ENCODE results near the gene LAMA2. TPM values are rescaled to one million over a fixed set of nuclear protein-coding genes. Genes with fewer than 3 reads are reported as not detected.

LAMA2 gene
- total RNA-seq, 1 donor = 40.2 TPM

- TF ChIP-seq, protein P1, sequence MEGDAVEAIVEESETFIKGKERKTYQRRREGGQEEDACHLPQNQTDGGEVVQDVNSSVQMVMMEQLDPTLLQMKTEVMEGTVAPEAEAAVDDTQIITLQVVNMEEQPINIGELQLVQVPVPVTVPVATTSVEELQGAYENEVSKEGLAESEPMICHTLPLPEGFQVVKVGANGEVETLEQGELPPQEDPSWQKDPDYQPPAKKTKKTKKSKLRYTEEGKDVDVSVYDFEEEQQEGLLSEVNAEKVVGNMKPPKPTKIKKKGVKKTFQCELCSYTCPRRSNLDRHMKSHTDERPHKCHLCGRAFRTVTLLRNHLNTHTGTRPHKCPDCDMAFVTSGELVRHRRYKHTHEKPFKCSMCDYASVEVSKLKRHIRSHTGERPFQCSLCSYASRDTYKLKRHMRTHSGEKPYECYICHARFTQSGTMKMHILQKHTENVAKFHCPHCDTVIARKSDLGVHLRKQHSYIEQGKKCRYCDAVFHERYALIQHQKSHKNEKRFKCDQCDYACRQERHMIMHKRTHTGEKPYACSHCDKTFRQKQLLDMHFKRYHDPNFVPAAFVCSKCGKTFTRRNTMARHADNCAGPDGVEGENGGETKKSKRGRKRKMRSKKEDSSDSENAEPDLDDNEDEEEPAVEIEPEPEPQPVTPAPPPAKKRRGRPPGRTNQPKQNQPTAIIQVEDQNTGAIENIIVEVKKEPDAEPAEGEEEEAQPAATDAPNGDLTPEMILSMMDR (IDR thresholded peaks at IDR 0.05; ENCODE audit: insufficient read depth, low read depth, low read length) = no peak
- H3K4me3 ChIP-seq (ENCODE audit: low read depth, low read length) = no peak overlapping the region
- no peak for DNase-seq (ENCODE audit: low read depth)
Observed at GRCh38 chr6:129434091-129434490, 551.2 kb downstream of the LAMA2 start.

DNA sequence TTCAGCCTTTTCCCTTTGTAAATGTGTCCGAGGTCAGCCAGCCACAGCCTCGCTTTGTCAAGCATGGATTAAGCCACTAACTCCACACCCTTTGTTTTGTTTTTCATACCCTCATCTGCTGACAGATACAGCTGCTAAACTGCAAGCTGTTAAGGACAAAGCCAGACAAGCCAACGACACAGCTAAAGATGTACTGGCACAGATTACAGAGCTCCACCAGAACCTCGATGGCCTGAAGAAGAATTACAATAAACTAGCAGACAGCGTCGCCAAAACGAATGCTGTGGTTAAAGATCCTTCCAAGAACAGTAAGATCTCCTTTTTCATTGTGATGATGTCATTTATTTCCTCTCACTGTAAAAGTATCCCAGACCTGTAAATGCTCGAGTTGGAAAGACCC is 557.8 kb downstream of the LAMA2 start:
- H3K4me3 ChIP-seq (ENCODE audit: low read depth, low read length) = no peak overlapping the region
- TF ChIP-seq, protein P1 (IDR thresholded peaks at IDR 0.05; ENCODE audit: insufficient read depth, low read depth, low read length) = no peak
- DNase-seq (ENCODE audit: low read depth) = no peak

GRCh38 chr6:129444683-129445082 is 561.7 kb downstream of the LAMA2 start:
- H3K4me3 ChIP-seq (ENCODE audit: low read depth, low read length) = no peak overlapping the region
- TF ChIP-seq, protein P1 (IDR thresholded peaks at IDR 0.05; ENCODE audit: insufficient read depth, low read depth, low read length) = no peak
- no peak for DNase-seq (ENCODE audit: low read depth)

- H3K4me3 ChIP-seq (ENCODE audit: low read depth, low read length) = no peak overlapping the region
- TF ChIP-seq, protein P1 (IDR thresholded peaks at IDR 0.05; ENCODE audit: insufficient read depth, low read depth, low read length) = no peak
- DNase-seq (ENCODE audit: low read depth) = no peak
Observed at GRCh38 chr6:129446272-129447197, 563.6 kb downstream of the LAMA2 start.

DNA sequence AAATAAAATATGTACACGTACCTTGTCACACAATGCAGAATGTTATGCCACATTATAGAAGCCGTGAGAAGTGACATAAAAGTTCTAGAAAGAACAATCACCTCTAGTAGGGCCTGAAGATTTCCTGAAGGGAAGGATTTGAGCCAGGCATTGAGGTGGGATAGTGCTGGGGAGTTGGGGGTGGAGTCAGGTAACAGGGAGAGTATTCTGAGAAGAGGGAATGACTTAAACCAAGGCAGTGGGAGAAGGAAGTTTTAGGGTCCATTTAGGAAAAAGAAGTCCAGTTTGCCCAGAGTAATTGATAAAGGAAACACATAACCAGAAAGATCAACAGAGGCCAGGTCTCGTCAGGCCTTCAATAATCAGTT is 564.2 kb downstream of the LAMA2 start:
- TF ChIP-seq, protein P1 (IDR thresholded peaks at IDR 0.05; ENCODE audit: insufficient read depth, low read depth, low read length) = no peak
- DNase-seq (ENCODE audit: low read depth) = no peak
- H3K4me3 ChIP-seq (ENCODE audit: low read depth, low read length) = no peak overlapping the region

- TF ChIP-seq, protein P1 (IDR thresholded peaks at IDR 0.05; ENCODE audit: insufficient read depth, low read depth, low read length) = no peak
- DNase-seq (ENCODE audit: low read depth) = no peak
- no peak overlapping the region for H3K4me3 ChIP-seq (ENCODE audit: low read depth, low read length)
Observed at GRCh38 chr6:129448965-129449364, 566.0 kb downstream of the LAMA2 start.
